ENCODE results near the gene CFTR.

- TF ChIP-seq CTCF (IDR thresholded peaks at IDR 0.05) (no peak), POLR2A (IDR thresholded peaks at IDR 0.05) (no peak)
These were observed 70.8 kb downstream of the CFTR start for GRCh38 chr7:117550625-117551024.
